GM21526 (cell line): ENCODE results near the gene GPR152.
"Not testable (repeated sequence)": the region's sequence is repeated elsewhere in the genome, so short reads cannot be mapped to it uniquely, and the experiment has no call there.

ENCODE experiments used
- ATAC-seq: cut with Tn5 transposase; IDR thresholded peaks from one replicate; pipeline ENCODE4 v1.9.1; 2021; ENCODE audit warnings: moderate library complexity; ENCODE audit not compliant: unreplicated experiment, low FRiP score

The GPR152 gene

GRCh38 chr11:67415501-67416304 lies 36.8 kb downstream of the GPR152 start, which contains the start of gene CARNS1:
Gene CARNS1 (plus strand): TSS chr11:67415678. CDS start chr11:67416200, 522 bp downstream.
- no peak for ATAC-seq

- ATAC-seq, result no peak
Measured at GRCh38 chr11:67413266-67413849, 39.2 kb downstream of the GPR152 start.

GRCh38 chr11:67412495-67413179 lies 39.9 kb downstream of the GPR152 start:
- no peak for ATAC-seq

GRCh38 chr11:67411785-67412152 lies 40.8 kb downstream of the GPR152 start:
- no peak for ATAC-seq

GRCh38 chr11:67410984-67411784 lies 41.3 kb downstream of the GPR152 start:
- ATAC-seq, result no peak

- ATAC-seq, result no peak
Measured at GRCh38 chr11:67410369-67410831, 42.1 kb downstream of the GPR152 start.

GRCh38 chr11:67409781-67410368 lies 42.7 kb downstream of the GPR152 start:
- no peak for ATAC-seq

- ATAC-seq, result no peak
Measured at GRCh38 chr11:67409261-67409666, 43.3 kb downstream of the GPR152 start.

GRCh38 chr11:67408437-67409200 lies 43.9 kb downstream of the GPR152 start:
- ATAC-seq, result no peak

- ATAC-seq, result no peak
Measured at GRCh38 chr11:67407688-67408163, 44.8 kb downstream of the GPR152 start.

GRCh38 chr11:67406969-67407687 lies 45.4 kb downstream of the GPR152 start:
- no peak for ATAC-seq

GRCh38 chr11:67406420-67406968 lies 46.0 kb downstream of the GPR152 start:
- no peak for ATAC-seq

GRCh38 chr11:67405688-67406339 lies 46.7 kb downstream of the GPR152 start:
- ATAC-seq, result no peak

- no peak for ATAC-seq
Measured at GRCh38 chr11:67405196-67405567, 47.3 kb downstream of the GPR152 start.

- ATAC-seq, result no peak
Measured at GRCh38 chr11:67404515-67405195, 47.9 kb downstream of the GPR152 start.

- not testable (repeated sequence) for ATAC-seq
Measured at GRCh38 chr11:67403085-67403484, 49.4 kb downstream of the GPR152 start.

- ATAC-seq, result not testable (repeated sequence)
Measured at GRCh38 chr11:67402192-67402839, 50.2 kb downstream of the GPR152 start.
